HG02973 (cell line): ENCODE results near the gene CENPU.
"Not testable (repeated sequence)": the region's sequence is repeated elsewhere in the genome, so short reads cannot be mapped to it uniquely, and the experiment has no call there.

Experiments used
- ATAC-seq: cut with Tn5 transposase; IDR thresholded peaks from one replicate; pipeline ENCODE4 v1.9.1; 2021; ENCODE audit warnings: moderate library complexity; ENCODE audit not compliant: unreplicated experiment

CENPU gene

DNA sequence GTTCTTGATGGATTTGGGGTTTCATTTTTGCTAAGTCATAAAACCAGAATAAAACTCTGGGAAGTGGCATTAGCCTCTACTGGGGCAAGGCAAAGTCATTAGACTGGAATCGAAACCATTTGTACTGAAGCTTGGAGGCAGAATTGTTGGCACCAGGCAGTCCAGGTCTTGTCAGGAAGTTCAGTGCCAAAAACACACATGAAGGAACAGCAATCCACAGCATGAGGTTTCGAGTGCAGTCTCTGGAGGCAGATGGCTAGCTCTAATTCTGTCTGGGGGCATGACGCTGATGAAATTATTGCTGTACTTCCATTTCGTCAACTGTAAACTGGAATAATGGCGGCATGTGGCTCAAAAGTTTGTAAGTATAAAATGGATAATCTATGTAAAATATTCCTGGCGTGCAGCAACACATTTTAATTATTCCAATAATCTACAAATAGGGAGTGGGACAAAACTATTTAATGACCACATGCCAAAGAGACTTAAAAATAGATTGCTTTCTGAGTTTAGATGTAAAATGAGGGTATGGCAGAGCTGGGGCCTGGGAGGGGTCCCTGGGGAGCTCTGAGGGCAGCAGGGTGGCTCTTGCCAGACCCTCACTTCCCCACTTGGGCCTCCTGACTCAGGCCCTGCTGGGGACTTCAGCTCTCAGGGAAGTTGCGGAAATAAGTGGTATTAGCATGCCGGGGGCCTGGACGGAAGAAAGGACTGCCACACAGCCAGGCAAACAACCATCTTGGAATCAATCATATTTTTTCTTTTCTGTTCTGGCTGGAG lies 18.8 kb upstream of the CENPU start:
- ATAC-seq, result no peak

DNA sequence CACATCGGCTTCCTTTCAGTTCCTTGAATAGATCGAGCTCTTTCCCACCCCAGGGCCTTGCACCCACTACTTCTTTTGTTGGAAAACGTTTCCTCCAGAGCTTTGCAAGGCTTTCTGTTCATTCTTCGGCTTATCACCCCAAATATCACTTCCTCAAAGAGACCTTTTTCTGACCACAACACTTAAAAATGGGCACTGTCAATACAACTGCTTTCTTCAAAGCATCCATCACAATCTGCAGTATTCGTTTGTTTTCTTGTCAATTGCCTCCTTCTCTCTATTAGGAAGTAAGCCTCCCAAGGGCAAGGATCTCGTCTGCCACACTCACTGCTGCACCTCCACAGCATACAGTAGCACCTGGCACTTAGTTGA lies 17.7 kb upstream of the CENPU start:
- no peak for ATAC-seq

DNA sequence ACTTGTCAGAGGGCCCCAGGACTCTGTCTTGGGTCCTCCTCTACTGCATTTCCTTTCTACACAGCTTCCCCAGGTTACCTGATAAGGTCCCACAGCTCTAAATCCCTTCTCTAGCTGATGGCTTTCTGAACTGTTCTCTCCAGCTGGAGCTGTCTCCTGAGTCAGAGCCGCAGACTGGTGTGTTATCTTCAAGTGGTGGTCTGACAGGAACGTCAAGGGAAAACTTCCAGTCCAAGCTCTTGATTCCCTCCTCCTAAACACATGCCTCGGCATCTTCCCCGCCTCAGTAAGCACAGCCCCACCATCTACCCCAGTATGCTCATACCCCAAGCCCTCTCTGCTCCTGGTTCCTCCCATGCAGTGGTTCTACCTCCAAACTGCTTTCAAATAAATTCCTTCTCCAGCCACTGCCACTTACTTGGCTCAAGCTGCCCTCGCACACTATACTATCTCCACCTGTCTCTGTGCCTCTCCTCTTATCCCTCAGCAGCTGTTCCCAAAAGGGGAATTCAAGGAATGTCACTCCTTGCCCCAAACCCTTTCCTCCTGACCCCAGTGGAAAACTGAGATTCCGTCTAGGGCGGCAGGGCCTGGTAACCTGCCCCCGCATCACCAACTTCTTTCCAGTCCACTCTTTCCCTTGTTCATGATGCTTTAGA lies 17.2 kb upstream of the CENPU start:
- no peak for ATAC-seq

DNA sequence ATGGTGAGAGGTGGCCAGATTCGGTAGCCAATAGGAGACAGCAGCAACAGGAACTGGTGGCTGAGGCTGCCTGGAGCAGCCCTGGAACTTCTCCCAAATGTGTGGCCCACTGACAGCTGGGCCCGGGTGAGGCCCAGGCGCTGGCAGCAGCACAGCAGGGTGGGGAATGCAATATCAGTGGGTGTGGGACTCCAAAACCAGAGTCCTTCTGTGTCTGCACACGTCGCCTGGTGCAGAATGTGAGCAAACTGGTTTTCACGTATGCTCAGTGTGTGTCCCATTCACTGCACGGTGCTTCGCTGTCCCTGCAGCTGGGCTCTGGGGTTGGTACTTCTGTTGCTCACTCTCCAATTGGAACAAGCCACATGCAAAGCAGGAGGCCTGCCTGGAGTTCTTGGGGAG lies 14.4 kb upstream of the CENPU start:
- ATAC-seq, result no peak

DNA sequence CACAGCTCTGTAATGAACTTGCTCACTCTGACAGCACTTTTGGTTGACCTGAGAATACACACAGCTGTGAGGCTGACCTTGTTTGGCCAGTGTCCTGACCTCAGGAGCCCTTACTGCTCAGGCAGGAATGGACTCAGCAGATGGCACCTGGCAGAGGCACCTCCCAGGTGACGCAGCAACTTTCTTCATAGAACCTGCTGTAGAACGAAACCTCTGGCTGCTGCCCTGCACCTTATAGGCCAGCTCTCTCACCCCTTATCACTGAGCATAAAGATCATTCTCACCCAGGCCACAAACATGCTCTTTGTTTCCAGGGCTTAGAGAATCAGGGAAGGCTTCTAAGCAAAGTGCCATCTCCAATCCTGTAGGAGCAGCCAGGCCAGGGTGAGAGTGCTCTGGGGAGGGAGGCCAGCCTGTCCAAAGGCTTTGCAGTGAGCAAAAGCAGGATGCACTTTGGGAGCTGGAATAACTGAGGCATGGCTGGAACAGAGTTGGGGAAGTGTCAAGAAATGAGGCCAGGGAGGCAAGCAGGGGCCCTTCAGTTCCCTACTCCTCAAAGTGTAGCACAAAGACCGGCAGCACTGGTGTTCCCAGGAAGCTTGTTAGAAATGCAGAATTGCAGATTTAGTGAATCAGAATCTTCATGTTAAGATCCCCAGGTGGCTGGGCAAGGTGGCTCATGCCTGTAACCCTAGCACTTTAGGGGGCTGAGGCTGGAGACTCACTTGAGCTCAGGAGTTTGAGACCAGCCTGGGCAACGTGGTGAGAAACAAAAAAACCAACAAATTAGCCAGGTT lies 13.3 kb upstream of the CENPU start:
- no peak for ATAC-seq

DNA sequence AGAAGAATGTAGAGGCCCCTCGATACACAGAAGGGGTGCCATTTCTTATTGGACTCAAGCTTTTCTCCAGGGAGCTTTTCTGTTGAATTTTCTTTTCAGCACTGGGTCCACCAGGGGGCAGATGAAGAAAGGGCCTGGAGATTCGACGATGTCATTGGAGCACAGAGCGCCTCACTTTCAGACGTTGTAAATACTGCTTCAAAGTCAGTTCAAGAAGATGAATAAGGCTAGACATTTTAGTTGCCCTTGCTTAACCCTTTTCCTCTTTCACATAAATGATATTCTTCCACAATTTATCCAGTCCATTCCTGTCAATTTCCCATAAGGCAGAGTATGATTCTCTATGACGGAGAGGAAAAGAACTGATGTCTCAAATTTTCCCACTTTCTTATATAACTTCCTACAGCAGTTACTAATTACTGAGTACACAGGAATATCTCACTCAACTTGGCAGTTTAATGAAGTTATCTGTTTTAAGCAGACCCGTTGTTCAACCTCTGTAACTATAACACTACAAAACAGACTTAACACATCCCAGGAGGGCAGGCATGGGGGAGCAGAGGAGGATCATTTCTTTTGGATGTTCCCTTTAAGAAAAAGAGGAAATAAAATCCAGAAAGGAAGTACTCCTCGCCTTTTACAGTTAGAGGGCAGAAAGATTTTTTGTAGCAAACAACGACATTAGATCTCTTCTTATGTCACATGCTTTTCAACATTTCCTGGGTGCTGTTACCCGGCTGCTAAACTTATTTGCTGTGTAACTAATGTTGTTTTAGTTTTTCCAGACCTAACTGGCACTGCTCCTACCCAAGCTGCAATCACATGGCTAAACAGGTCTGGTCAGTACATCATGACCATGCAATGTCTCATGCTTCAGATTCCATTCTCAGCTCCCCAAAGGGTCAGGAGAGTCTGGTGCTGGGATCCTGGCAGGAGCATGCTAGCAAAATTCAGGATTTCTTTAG lies 12.2 kb upstream of the CENPU start:
- no peak for ATAC-seq

DNA sequence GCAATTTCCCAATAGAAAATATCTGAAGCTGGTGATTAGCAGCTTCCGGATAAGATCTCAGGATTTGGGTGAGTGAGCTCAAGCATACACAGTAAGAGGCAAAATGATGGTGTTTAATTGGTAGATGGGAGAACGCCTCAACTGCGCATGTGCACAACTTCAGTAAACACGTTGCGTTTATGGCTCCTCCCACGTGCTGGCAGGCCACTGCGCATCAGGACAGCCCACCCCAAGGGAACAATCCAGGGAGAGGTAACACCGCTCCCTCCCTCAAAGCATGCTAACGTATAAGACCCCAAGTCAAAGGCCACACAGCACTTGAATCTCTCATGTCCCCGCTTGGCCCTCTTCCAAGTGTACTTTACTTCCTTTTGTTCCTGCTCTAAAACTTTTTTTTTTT lies 10.3 kb upstream of the CENPU start:
- no peak for ATAC-seq

DNA sequence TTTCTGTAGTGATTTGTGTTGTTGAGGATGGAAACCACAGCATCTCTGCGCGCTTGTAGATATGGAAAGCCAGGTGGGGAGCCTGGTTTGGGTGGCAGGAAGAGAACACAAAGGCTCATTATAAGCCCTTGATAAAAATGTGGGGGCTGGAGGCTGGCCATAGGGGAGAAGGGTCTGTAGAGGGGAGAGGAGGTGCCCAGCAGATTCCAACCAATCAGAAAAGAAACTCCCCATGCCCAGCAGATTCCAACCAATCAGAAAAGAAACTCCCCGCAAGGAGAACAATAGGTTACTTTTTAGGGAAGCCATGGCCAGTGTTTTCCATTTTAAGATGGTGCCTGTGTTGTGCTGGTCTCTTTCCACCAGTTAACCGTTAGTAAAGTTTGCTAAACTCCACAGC lies 9.8 kb upstream of the CENPU start:
- ATAC-seq, result no peak

DNA sequence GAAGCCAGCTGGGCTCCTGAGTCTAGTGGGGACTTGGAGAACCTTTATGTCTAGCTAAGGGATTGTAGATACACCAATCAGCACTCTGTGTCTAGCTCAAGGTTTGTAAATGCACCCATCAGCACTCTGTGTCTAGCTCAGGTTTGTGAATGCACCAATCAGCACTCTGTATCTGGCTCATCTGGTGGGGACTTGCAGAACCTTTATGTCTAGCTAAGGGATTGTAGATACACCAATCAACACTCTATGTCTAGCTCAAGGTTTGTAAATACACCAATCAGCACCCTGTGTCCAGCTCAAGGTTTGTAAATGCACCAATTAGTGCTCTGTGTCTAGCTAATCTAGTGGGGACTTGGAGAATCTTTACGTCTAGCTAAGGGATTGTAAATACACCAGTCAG lies 7.8 kb upstream of the CENPU start:
- ATAC-seq, result not testable (repeated sequence)

DNA sequence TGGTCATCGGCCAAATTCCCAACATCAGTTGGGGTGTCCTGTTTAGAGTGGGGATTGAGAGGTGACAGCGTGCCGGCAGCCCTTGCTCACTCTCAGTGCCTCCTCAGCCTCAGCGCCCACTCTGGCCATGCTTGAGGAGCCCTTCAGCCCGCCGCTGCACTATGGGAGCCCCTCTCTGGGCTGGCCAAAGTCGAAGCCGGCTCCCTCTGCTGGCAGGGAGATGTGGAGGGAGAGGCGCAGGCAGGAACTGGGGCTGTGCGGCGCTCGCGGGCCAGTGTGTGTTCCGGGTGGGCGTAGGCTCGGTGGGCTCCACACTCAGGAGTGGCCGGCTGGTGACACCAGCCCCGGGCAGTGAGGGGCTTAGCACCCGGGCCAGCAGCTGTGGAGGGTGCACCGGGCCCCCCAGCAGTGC lies 7.1 kb upstream of the CENPU start:
- ATAC-seq, result no peak

DNA sequence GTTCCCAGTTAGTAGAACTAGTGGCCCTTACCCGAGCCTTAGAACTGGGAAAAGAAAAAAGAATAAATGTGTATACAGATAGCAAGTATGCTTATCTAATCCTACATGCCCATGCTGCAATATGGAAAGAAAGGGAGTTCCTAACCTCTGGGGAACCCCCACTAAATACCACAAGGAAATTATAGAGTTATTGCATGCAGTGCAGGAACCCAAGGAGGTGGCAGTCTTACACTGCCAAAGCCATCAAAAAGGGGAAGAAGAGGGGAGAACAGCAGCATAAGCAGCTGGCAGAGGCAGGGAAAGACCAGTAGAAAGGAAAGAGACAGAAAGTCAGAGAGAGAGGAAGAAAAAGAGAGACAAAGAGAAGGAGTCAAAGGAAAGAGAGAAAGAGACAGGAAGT lies 5.7 kb upstream of the CENPU start:
- not testable (repeated sequence) for ATAC-seq

DNA sequence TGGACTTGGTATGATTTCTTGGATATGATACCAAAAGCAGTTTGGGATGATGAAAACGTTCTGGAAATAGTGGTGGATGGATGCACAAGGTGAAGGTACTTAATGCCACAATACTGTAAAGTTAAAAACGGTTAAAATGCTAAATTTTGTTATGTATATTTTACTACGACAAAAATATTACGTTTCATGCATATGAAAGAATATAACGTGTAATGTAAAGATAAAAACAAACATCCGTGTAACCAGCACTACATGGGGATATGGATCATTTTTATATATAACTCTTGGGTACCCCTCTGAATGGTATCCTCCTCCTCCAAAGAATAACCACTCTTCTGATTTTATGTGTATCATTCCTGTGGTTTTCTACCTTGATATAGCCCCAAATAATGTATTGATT lies 862 bp upstream of the CENPU start:
- ATAC-seq, result no peak

DNA sequence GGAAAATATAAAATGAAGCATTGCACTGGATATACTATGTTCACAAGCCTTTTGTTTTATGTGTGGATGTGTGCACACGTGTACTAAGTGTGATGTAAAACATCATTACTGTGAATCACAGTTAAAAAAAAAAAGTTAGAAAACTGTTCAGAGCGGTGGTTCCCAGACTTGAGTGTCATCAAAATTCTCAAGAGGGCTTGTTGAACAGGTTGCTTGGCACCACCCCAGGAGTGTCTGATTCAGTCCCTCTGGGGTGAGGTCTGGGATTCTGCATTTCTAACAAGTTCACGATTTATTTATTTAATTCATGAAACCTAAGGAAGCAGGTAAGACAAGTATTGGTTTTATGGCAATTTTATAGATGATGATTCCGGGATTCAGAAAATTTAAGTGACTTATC lies 1.8 kb downstream of the CENPU start:
- ATAC-seq, result no peak

DNA sequence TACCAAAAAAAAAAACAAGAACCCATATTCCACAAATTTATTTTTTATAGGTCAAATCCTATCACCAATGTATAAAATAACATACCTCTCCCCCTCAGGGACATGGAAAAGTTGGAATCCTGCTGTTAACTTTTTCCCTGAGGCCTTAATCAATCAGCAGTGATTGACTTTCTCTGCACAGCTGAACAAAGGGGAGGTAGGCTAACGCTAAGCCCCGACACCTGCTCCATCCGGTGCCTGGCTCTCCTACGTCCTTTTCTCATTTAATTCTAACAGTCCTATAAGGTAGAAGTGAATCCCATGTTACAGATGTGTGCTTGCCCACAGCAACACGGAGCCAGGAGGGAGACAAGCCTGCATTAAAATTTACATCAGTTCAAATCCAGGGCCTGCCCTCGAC lies 2.8 kb downstream of the CENPU start:
- ATAC-seq, result no peak

DNA sequence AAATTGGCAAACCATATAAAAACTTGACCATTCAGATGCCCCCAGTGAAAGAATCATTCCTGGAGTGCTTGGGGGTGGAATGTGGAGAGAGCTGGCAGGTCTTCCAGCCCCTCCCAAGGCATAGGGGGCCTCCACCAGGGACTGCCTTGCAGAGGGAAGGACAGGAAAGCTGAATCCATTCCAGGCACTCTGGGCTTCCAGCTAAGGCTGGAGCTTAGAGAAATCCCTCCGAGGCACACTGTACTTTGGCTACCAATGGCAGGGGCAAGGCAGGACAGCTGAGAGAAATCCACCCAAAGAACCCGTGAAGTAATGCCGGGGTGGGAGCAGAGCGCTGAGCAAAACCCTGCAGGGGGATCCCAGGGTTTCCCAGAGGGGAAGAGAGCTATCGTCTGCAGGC lies 4.0 kb downstream of the CENPU start:
- ATAC-seq, result no peak

DNA sequence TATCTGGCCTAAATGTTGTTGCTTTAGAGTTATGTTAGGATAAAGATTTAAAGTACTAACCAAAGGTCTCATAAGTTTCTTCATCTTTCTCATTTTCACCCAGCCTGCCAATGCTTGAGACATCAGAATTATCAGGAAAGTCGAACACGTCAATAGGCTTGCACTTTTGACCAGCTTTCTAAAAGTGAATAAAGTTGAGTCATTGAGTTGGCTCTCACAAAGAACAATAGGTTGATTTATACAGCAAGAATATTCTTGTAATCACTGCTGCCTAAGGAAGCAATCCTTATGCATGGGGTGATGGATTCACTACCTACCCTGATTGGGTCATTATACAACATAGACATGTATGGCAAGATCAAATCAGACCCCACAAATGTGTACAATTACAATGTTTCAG lies 5.0 kb downstream of the CENPU start:
- ATAC-seq, result no peak

DNA sequence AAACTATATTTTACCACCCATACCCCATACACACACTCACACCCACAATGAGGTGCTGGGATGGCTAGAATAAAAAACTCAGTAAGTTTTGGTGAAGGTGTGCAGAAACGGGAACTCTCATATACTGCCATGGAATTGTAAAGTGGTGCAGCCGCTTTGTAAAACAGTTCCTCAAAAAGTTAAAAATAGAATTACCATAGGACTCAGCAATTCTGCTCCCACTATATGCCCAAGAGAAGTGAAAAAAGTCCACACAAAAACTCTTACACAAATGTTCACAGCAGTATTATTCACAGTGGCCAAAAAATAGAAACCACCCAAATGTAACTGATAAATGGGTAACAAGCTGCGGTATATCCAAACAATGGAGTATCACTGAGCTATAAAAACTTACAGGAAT lies 6.5 kb downstream of the CENPU start:
- no peak for ATAC-seq

DNA sequence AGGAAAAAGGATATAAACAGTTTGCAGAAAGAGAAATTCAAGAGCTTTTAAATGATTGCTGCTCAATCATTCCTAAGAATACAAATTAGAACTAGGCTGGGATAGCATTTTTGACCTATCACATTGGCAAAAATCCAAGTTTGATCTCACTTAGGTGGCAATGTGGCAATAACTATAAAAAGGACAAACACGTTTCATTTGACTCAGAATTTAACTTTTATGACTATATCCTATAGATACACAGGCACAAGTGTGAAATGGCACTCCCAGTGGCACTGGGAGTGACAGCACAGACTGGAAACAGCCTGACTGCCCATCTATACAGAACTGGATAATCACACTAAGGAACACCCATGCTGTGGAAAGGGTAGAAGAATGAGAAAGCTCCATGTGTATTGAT lies 11.1 kb downstream of the CENPU start:
- no peak for ATAC-seq

DNA sequence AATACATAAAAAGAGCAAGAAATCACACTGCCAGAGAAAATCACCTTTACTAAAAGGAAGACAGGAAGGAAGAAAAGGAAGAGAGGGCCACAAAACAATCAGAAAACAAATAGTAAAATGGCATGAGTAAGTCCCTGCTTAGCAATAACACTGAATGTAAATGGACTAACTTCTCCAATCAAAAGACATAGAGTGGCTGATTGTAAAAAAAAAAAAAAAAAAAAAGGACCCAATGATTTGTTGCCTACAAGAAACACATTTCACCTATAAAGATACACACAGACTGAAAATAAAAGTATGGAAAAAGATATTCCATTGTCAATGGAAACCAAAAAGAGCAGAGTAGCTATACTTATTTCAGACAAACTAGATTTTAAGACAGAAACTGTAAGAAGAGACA lies 12.6 kb downstream of the CENPU start:
- ATAC-seq, result no peak

DNA sequence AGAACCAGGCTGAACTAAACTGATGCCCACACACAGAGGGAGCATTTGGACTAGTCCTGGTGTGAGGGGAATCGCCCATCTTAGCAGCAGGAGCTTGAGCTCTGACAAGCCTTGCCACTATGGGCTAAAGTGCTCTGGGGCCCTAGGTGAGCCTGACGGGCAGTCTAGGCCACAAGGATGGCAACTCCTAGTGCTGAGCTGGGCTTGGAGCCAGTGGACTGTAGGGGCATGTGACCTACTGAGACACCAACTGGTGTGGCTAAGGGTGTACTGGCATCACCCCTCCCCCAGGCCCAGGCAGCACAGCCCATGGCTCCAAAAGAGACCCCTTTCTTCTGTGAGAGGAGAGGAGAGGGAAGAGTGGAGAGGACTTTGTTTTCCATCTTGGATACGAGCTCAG lies 14.5 kb downstream of the CENPU start:
- no peak for ATAC-seq

DNA sequence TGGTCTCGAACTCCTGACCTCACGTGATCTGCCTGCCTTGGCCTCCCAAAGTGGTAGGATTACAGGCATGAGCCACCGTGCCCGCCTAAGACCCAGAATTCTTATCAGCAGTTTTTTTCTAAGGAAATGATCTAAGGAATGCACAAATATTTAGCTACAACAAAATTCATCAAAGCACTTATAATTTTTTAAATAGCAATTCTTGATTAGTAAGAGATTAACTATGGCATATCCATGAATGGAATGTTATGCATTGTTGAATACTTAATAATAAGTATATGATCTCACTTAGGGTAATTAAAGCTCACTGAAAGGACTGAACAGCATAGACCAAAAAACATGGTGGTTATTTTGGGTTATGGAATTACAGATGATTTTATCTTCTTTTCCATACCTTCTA lies 18.4 kb downstream of the CENPU start:
- ATAC-seq, result no peak
